Spleen (tissue), 11 donors: ENCODE measurements around the gene MIA3. TPM values are rescaled to one million over a fixed set of nuclear protein-coding genes. Genes with fewer than 3 reads are reported as not detected.

ENCODE experiments used
- DNase-seq: peaks from one replicate; pipeline ENCODE4 v3.0.0-alpha.2; 2020
- H3K27ac ChIP-seq, 8 donors: fragments of 200-600 bp; sonication (generic) in 7 of 8; 1 replicate in 4 of 8; 2 replicates in 4 of 8; pipeline versions ENCODE4 v1.5.0 to v1.8.0; 2016 to 2021; ENCODE audit warnings: inconsistent platforms in 4 of 8, mild to moderate bottlenecking in 4 of 8, moderate library complexity in 1 of 8
- H3K27me3 ChIP-seq, 7 donors: fragments of 200-600 bp; sonication (generic) in 6 of 7; replicated peaks in 1 of 7; 1 replicate in 4 of 7; 2 replicates in 3 of 7; pipeline versions ENCODE4 v1.5.0 to v1.8.0; 2016 to 2021; ENCODE audit warnings: inconsistent platforms in 3 of 7, mild to moderate bottlenecking in 1 of 7
- H3K36me3 ChIP-seq, 6 donors: fragments of 200-600 bp; sonication (generic) in 5 of 6; 1 replicate in 4 of 6; 2 replicates in 2 of 6; pipeline versions ENCODE4 v1.5.0 to v1.8.0; 2016 to 2021; ENCODE audit warnings: inconsistent platforms in 2 of 6
- H3K4me1 ChIP-seq, 6 donors: fragments of 200-600 bp; sonication (generic) in 5 of 6; 1 replicate in 3 of 6; 2 replicates in 3 of 6; pipeline versions ENCODE4 v1.5.0 to v1.8.0; 2016 to 2021; ENCODE audit warnings: inconsistent platforms in 3 of 6
- H3K4me3 ChIP-seq, 8 donors: fragments of 200-600 bp; sonication (generic) in 7 of 8; 1 replicate in 4 of 8; 2 replicates in 4 of 8; pipeline versions ENCODE4 v1.5.0 to v1.8.0; 2016 to 2021; ENCODE audit warnings: inconsistent platforms in 4 of 8, mild to moderate bottlenecking in 4 of 8, moderate library complexity in 2 of 8
- H3K9me3 ChIP-seq, 8 donors: fragments of 200-600 bp; sonication (generic) in 7 of 8; 1 replicate in 4 of 8; 2 replicates in 4 of 8; pipeline versions ENCODE4 v1.5.0 to v1.8.0; 2016 to 2021; ENCODE audit warnings: inconsistent platforms in 4 of 8
- POLR2A ChIP-seq, 3 donors: fragments of 450-650 bp; IDR thresholded peaks; one replicate each; pipeline ENCODE4 v1.5.1; 2017; ENCODE audit warnings: antibody characterized with exemption in 3 of 3, mild to moderate bottlenecking in 1 of 3
- POLR2AphosphoS5 ChIP-seq, 3 donors: sonication (generic); formaldehyde crosslinking; IDR thresholded peaks; one replicate each; pipeline ENCODE4 v1.5.1; 2017; ENCODE audit warnings: antibody characterized with exemption in 3 of 3
- WGBS, 5 donors: extraction: QIAGEN DNeasy Blood & Tissue Kit in 3 of 5; methylation state at CpG; one replicate each; pipeline versions ENCODE4 v1.1.5 to v1.1.7; 2013 to 2018; 5-methylcytosine and 5-hydroxymethylcytosine counted together
- intact Hi-C: fragments of 100-400 bp; cut with DNase I; formaldehyde crosslinking; loops from one replicate; pipeline ENCODE4 v1.15.0; 2023; ENCODE audit warnings: low total_unique reads
- polyA plus RNA-seq, 3 donors: library from polyadenylated mRNA; stranded (reverse); fragments of 200-250 nt; gene quantifications; one replicate each; pipeline ENCODE4 v1.2.1, GENCODE V29; 2013
- total RNA-seq, 7 donors: library from RNA; depleted of rRNA in 3 of 7; stranded (reverse); fragments of >200 nt in 3 of 7; fragmentation: NEBNext Ultra II Directional in 4 of 7; extraction: Animal tissue kit (Norgen Biotek cat#: 25700) in 4 of 7; gene quantifications; one replicate each; pipeline versions ENCODE4 v1.1.0 to v1.2.1, GENCODE V29; 2016 to 2021
- TF ChIP-seq, protein P1 (sequence below), 11 experiments: fragments of 200-600 bp in 7 of 11; fragments of 450-650 bp in 4 of 11; sonication (generic) in 4 of 11; IDR thresholded peaks in 8 of 11; conservative IDR thresholded peaks in 3 of 11; 1 replicate in 7 of 11; 2 replicates in 4 of 11; pipeline versions ENCODE4 v1.4.0 to v1.8.0; 2016 to 2021; ENCODE audit warnings: antibody characterized with exemption in 11 of 11, inconsistent platforms in 4 of 11, mild to moderate bottlenecking in 1 of 11
- donor health status: healthy with polysubstance abuse.
- donor health status: DM: no; HTN: no; CAD: no; lungs with moderate emphysema.
- donor health status: DM: no; HTN: no; CAD: no.
- donor health status: Bipolar disorder and iron deficiency.
- donor health status: healthy.
- donor health status: DM: no; HTN: no; CAD: no.
- donor health status: DM: yes; HTN: yes; CAD: no.

The MIA3 gene
- total and polyA plus RNA-seq, 10 donors, result 25.4 to 68.8 (median 51.7) TPM

DNA sequence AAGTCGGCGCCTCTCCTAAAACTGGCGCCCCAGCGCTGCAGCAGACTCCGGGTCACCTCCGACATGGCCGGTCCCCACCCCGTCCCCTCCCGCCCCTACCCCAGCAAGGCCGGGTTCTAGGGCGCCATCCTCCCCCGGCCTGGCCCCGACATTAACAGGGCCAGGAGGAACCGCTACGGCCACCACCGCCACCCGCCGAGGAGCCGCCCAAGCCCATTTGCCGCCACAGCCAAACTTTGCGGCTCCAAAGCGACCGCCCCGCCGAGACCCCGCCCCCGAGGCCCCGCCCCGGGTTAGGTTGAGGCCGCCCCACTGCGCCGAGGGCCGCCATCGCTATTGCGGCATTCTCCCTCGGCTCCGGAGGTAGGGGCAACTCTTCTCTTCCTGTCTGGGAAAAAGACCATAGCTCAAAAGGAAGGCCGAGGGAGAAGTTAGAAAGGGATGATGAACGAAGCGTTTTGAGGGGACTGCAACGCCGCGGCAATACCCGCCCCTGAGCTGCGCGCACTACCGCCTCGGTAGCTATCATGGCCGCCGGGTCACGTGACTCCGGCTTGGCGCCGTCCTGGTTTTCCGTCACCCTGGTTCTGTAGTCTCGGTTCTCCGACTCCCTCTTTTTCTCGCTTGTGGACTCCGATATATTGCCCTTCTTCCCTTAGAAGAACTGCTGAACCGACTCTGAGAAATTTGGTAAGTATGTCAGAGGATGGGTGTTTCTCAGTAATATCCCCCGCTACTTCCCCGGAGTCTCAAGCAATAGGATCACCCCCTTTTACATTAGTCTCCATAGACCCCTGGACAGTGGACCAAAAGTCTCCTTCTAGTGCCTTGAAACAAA, 94.6 kb downstream of the MIA3 start, which contains the start of the genes AIDA and BROX:
TSS of gene AIDA (minus strand) at position 239 of the 838 bp plus-strand sequence. CDS start at position 65, 174 bp downstream.
TSS of gene BROX (plus strand) at position 312 of the 838 bp plus-strand sequence. CDS start 3,136 bp downstream, outside the sequence.
- Histone ChIP-seq H3K9me3 (no peaks in the 10 kb centered on the region), H3K4me1 (peaks cover 23 to 79% (median 57%) of the 10 kb centered on the region in 6 donors), H3K27me3 (no peaks in the 10 kb centered on the region), H3K27ac (peak within 1 kb of the TSS; percentile 92 to 99 (median 98)), H3K4me3 (peak within 1 kb of the TSS; percentile 85 to 98 (median 94)), H3K36me3 (peaks cover 0 to 48% (median 19%) of the 10 kb centered on the region in 6 donors)
- DNase-seq, result peak; percentile 99
- TF ChIP-seq, protein P1, sequence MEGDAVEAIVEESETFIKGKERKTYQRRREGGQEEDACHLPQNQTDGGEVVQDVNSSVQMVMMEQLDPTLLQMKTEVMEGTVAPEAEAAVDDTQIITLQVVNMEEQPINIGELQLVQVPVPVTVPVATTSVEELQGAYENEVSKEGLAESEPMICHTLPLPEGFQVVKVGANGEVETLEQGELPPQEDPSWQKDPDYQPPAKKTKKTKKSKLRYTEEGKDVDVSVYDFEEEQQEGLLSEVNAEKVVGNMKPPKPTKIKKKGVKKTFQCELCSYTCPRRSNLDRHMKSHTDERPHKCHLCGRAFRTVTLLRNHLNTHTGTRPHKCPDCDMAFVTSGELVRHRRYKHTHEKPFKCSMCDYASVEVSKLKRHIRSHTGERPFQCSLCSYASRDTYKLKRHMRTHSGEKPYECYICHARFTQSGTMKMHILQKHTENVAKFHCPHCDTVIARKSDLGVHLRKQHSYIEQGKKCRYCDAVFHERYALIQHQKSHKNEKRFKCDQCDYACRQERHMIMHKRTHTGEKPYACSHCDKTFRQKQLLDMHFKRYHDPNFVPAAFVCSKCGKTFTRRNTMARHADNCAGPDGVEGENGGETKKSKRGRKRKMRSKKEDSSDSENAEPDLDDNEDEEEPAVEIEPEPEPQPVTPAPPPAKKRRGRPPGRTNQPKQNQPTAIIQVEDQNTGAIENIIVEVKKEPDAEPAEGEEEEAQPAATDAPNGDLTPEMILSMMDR (IDR thresholded peaks at IDR 0.05 in 8 of 11, conservative IDR thresholded peaks at IDR 0.05 in 3 of 11), result no peak
- TF ChIP-seq POLR2A (IDR thresholded peaks at IDR 0.05) (peak in 1 of 3 donors; percentile 70), POLR2AphosphoS5 (IDR thresholded peaks at IDR 0.05) (peak; percentile 81 to 93 (median 92))
- intact Hi-C loops, result no loop called here
- WGBS, 5 donors, result 0 to 3% (median 1%) methylated on average over 40 to 55 of the region's 62 CpGs

DNA sequence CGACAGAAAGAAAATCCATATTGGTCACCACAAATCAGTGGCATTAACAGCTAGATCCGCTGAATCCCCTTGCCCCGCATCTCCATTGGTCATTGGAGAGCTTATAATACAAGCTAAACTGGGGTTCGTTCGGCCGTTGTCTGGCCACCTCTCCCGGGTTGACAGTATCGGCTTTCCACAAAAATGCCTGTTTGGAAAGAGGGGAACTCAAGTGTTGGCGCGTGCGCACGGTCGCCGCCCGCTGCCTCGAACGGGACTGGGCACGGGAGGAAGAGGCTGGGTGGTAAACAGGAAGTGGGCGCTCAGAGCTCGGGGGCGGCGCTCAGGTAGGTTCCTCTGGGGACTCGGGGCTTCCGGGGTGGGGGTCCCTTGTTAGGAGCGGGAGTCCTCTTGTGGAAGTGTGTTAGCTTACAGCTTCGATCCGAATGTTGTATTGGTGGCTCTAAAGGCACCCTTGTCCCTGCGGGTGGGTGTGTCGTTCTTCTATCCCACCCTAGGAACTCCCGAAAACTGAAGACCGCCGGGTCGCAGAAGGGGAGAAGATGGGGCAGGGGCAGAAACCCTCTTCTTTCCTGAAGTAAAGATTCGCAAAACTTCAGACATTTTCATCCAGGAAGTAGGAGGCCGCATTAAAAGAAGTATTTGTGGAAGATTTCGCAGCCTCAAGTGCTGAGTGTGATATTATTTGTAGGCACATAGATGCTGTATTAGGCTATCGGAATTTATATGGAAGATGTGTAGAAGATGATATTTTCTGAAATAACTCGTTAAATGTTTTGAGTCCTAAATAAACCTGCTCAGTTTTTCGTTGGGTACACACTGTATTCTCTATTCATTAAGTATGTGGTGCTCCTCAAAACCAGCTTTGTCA, 95.4 kb downstream of the MIA3 start:
- peaks cover 23 to 80% (median 54%) of the 10 kb centered on the region in 6 donors for H3K4me1 ChIP-seq
- intact Hi-C loops, result no loop called here
- 0 to 1% (median 0%) methylated on average over 32 to 39 of the region's 39 CpGs for WGBS, 5 donors

DNA sequence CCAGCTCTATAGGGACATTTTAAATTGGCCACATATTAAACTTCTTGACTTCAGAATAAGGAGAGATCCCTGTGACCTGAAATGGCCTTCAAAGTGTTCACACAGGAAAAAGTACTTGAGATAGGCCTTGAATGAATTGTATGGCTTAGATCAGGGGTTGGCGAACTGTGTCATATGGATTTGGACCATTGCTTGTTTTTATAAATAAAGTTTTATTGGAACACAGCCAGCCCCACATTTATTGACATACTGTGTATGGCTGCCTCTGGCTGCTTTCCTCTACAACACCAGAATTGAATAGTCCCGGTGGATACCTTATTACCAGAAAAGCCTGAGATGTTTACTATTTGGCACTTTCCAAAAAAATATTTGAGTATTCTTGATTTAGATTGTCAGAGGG, 98.5 kb downstream of the MIA3 start:
- H3K36me3 ChIP-seq, result peaks cover 2 to 70% (median 53%) of the 10 kb centered on the region in 6 donors
- no peak overlapping the region for H3K4me3 ChIP-seq
- no peak for DNase-seq
- H3K9me3 ChIP-seq, result no peaks in the 10 kb centered on the region
- no peaks in the 10 kb centered on the region for H3K27me3 ChIP-seq
- intact Hi-C loops, result no loop called here
- peaks cover 10 to 74% (median 33%) of the 10 kb centered on the region in 6 donors for H3K4me1 ChIP-seq
- H3K27ac ChIP-seq, result peak overlapping the region in 1 of 8 donors; percentile 20
- TF ChIP-seq, protein P1 (IDR thresholded peaks at IDR 0.05 in 8 of 11, conservative IDR thresholded peaks at IDR 0.05 in 3 of 11), result no peak
- TF ChIP-seq POLR2A (IDR thresholded peaks at IDR 0.05) (no peak), POLR2AphosphoS5 (IDR thresholded peaks at IDR 0.05) (no peak)
- WGBS, 5 donors, result 83 to 96% (median 88%) methylated on average over 2 of the region's 2 CpGs

More for the DNA sequence above, 95.4 kb downstream of the MIA3 start:
- TF ChIP-seq, protein P1 (IDR thresholded peaks at IDR 0.05 in 8 of 11, conservative IDR thresholded peaks at IDR 0.05 in 3 of 11), result no peak
- TF ChIP-seq POLR2AphosphoS5 (IDR thresholded peaks at IDR 0.05) (peak; percentile 97), POLR2A (IDR thresholded peaks at IDR 0.05) (peak in 1 of 3 donors; percentile 25)
- peaks cover 0 to 53% (median 26%) of the 10 kb centered on the region in 6 donors for H3K36me3 ChIP-seq
- peak overlapping the region; percentile 85 to 98 (median 94) for H3K4me3 ChIP-seq
- H3K27ac ChIP-seq, result peak overlapping the region; percentile 92 to 99 (median 98)
- H3K27me3 ChIP-seq, result no peaks in the 10 kb centered on the region
- H3K9me3 ChIP-seq, result no peaks in the 10 kb centered on the region
- DNase-seq, result peak; percentile 99

Other genes starting within 250 kb of the MIA3 start
- 1 to 10 TPM in 1 of 7 donors, under 1 TPM in 2, not detected in 4; 0.13 to 1.1 (median 0.54) TPM for gene HHIPL2, start 70.0 kb upstream of the MIA3 start, total RNA-seq
- gene HHIPL2, start 70.0 kb upstream of the MIA3 start, polyA plus RNA-seq, result under 1 TPM; 0.10 to 0.93 (median 0.18) TPM
- 10 to 100 TPM in 6 of 7 donors, 1 to 10 TPM in 1; 7.9 to 14.9 (median 11.8) TPM for gene TAF1A, start 28.2 kb upstream of the MIA3 start, total RNA-seq
- gene TAF1A, start 28.2 kb upstream of the MIA3 start, polyA plus RNA-seq, result 1 to 10 TPM; 4.0 to 5.2 (median 4.9) TPM
- 10 to 100 TPM; 42.7 to 57.8 (median 53.0) TPM for gene AIDA, start 94.4 kb downstream of the MIA3 start, total RNA-seq
- 10 to 100 TPM; 33.0 to 50.3 (median 39.8) TPM for gene AIDA, start 94.4 kb downstream of the MIA3 start, polyA plus RNA-seq
- gene BROX, start 94.5 kb downstream of the MIA3 start, total RNA-seq, result 10 to 100 TPM; 35.5 to 76.6 (median 57.5) TPM
- gene BROX, start 94.5 kb downstream of the MIA3 start, polyA plus RNA-seq, result 10 to 100 TPM; 18.5 to 24.6 (median 20.6) TPM
- 10 to 100 TPM in 2 of 7 donors, 1 to 10 TPM in 4, under 1 TPM in 1; 0.91 to 19.1 (median 7.0) TPM for gene FAM177B, start 119.1 kb downstream of the MIA3 start, total RNA-seq
- gene FAM177B, start 119.1 kb downstream of the MIA3 start, polyA plus RNA-seq, result 10 to 100 TPM in 1 of 3 donors, 1 to 10 TPM in 2; 5.5 to 11.3 (median 6.6) TPM
- 10 to 100 TPM in 3 of 7 donors, 1 to 10 TPM in 4; 4.4 to 14.3 (median 8.3) TPM for gene DISP1, start 196.9 kb downstream of the MIA3 start, total RNA-seq
- gene DISP1, start 196.9 kb downstream of the MIA3 start, polyA plus RNA-seq, result 1 to 10 TPM; 1.5 to 1.9 (median 1.8) TPM